ENCODE data around the gene OOSP3. TPM values are rescaled to one million over a fixed set of nuclear protein-coding genes. Genes with fewer than 3 reads are reported as not detected.

Gene OOSP3
- total RNA-seq, 1 experiment from 2014 or later: not detected

GRCh38 chr11:59839615-59840014 lies 39.0 kb upstream of the OOSP3 start:
- ChIA-PET POLR2A (ENCODE audit: unreplicated experiment) (no interaction called here), CTCF (no interaction called here)
- no peaks in the 10 kb centered on the region for H3K4me1 ChIP-seq (replicated peaks; ENCODE audit: insufficient read depth)
- TF ChIP-seq CTCF (conservative IDR thresholded peaks at IDR 0.05) (no peak), EZH2 (IDR thresholded peaks at IDR 0.05; ENCODE audit: low read depth) (no peak)
- H3K9me3 ChIP-seq (ENCODE audit: insufficient read depth, low read depth): no peaks in the 10 kb centered on the region
- H3K4me3 ChIP-seq: no peak overlapping the region
- no peaks in the 10 kb centered on the region for H3F3A ChIP-seq (ENCODE audit: insufficient read depth, low read depth)
- H3K27me3 ChIP-seq (ENCODE audit: insufficient read depth, low read depth): no peaks in the 10 kb centered on the region
- H3K36me3 ChIP-seq (ENCODE audit: low read depth): no peaks in the 10 kb centered on the region
- no peak overlapping the region for H3K27ac ChIP-seq
- no peaks in the 10 kb centered on the region for H4K20me1 ChIP-seq (ENCODE audit: insufficient read depth)
- H2AFZ ChIP-seq: no peak overlapping the region
- no peaks in the 10 kb centered on the region for H3K79me2 ChIP-seq (ENCODE audit: low read depth)
- intact Hi-C loops (cut with micrococcal nuclease; ENCODE audit: unreplicated experiment): no loop called here
- H3K4me2 ChIP-seq: no peak overlapping the region
- no TSS peak for BruUV-seq (replicated peaks)
- H3K9me2 ChIP-seq (ENCODE audit: insufficient read depth): no peaks in the 10 kb centered on the region
- no peak for DNase-seq

- ChIA-PET CTCF (interaction anchor here (0.7 kb wide), 1 partner anchor 37 kb away, joined by 3 read pairs; no protein-coding TSS in a partner anchor), POLR2A (ENCODE audit: unreplicated experiment) (no interaction called here)
- H3K9me3 ChIP-seq (ENCODE audit: insufficient read depth, low read depth): no peaks in the 10 kb centered on the region
- H2AFZ ChIP-seq: no peak overlapping the region
- intact Hi-C loops (cut with micrococcal nuclease; ENCODE audit: unreplicated experiment): no loop called here
- BruUV-seq (replicated peaks): no TSS peak
- H3K9me2 ChIP-seq (ENCODE audit: insufficient read depth): no peaks in the 10 kb centered on the region
- DNase-seq: no peak
- no peaks in the 10 kb centered on the region for H3K27me3 ChIP-seq (ENCODE audit: insufficient read depth, low read depth)
- H3K4me2 ChIP-seq: no peak overlapping the region
- H3K4me3 ChIP-seq: no peak overlapping the region
- no peaks in the 10 kb centered on the region for H4K20me1 ChIP-seq (ENCODE audit: insufficient read depth)
- no peaks in the 10 kb centered on the region for H3F3A ChIP-seq (ENCODE audit: insufficient read depth, low read depth)
- no peaks in the 10 kb centered on the region for H3K79me2 ChIP-seq (ENCODE audit: low read depth)
- no peak for TF ChIP-seq CTCF (conservative IDR thresholded peaks at IDR 0.05)
- no peak for TF ChIP-seq EZH2 (IDR thresholded peaks at IDR 0.05; ENCODE audit: low read depth)
- no peaks in the 10 kb centered on the region for H3K4me1 ChIP-seq (replicated peaks; ENCODE audit: insufficient read depth)
- no peaks in the 10 kb centered on the region for H3K36me3 ChIP-seq (ENCODE audit: low read depth)
- H3K27ac ChIP-seq: no peak overlapping the region
Measured at GRCh38 chr11:59841514-59841913, 37.1 kb upstream of the OOSP3 start.

- Histone ChIP-seq H3K79me2 (ENCODE audit: low read depth) (no peaks in the 10 kb centered on the region), H3K9me3 (ENCODE audit: insufficient read depth, low read depth) (no peaks in the 10 kb centered on the region), H3K36me3 (ENCODE audit: low read depth) (no peaks in the 10 kb centered on the region), H3K9me2 (ENCODE audit: insufficient read depth) (no peaks in the 10 kb centered on the region), H4K20me1 (ENCODE audit: insufficient read depth) (no peaks in the 10 kb centered on the region), H3K27me3 (ENCODE audit: insufficient read depth, low read depth) (no peaks in the 10 kb centered on the region), H3K4me3 (no peak overlapping the region), H3K4me1 (replicated peaks; ENCODE audit: insufficient read depth) (no peaks in the 10 kb centered on the region), H3K27ac (no peak overlapping the region), H3F3A (ENCODE audit: insufficient read depth, low read depth) (no peaks in the 10 kb centered on the region), H2AFZ (no peak overlapping the region), H3K4me2 (no peak overlapping the region)
- no peak for TF ChIP-seq EZH2 (IDR thresholded peaks at IDR 0.05; ENCODE audit: low read depth)
- intact Hi-C loops (cut with micrococcal nuclease; ENCODE audit: unreplicated experiment): no loop called here
- ChIA-PET POLR2A (ENCODE audit: unreplicated experiment) (no interaction called here), CTCF (interaction anchor here (0.7 kb wide), 1 partner anchor 38 kb away, joined by 3 read pairs; no protein-coding TSS in a partner anchor)
- DNase-seq: no peak
- BruUV-seq (replicated peaks): no TSS peak
Measured at GRCh38 chr11:59842316-59842715, 36.3 kb upstream of the OOSP3 start.

- no peaks in the 10 kb centered on the region for H3K27me3 ChIP-seq (ENCODE audit: insufficient read depth, low read depth)
- H2AFZ ChIP-seq: no peak within 1 kb of the TSS
- ChIA-PET POLR2A (ENCODE audit: unreplicated experiment) (no interaction called here), CTCF (no interaction called here)
- no peaks in the 10 kb centered on the region for H3K9me2 ChIP-seq (ENCODE audit: insufficient read depth)
- TF ChIP-seq EZH2 (IDR thresholded peaks at IDR 0.05; ENCODE audit: low read depth) (no peak), CTCF (conservative IDR thresholded peaks at IDR 0.05) (no peak)
- H3K36me3 ChIP-seq (ENCODE audit: low read depth): no peaks in the 10 kb centered on the region
- H3K79me2 ChIP-seq (ENCODE audit: low read depth): no peaks in the 10 kb centered on the region
- no peaks in the 10 kb centered on the region for H4K20me1 ChIP-seq (ENCODE audit: insufficient read depth)
- H3K4me3 ChIP-seq: no peak within 1 kb of the TSS
- BruUV-seq (replicated peaks): no TSS peak
- no peak for DNase-seq
- no peaks in the 10 kb centered on the region for H3F3A ChIP-seq (ENCODE audit: insufficient read depth, low read depth)
- H3K4me1 ChIP-seq (replicated peaks; ENCODE audit: insufficient read depth): no peaks in the 10 kb centered on the region
- H3K4me2 ChIP-seq: no peak within 1 kb of the TSS
- no peaks in the 10 kb centered on the region for H3K9me3 ChIP-seq (ENCODE audit: insufficient read depth, low read depth)
- no peak within 1 kb of the TSS for H3K27ac ChIP-seq
- intact Hi-C loops (cut with micrococcal nuclease; ENCODE audit: unreplicated experiment): no loop called here
Measured at GRCh38 chr11:59845399-59845798, 33.2 kb upstream of the OOSP3 start, which contains the start of gene CBLIF. CBLIF (minus strand) TSS chr11:59845499; CDS start chr11:59845453, 46 bp downstream.

Measured in PC-9 (cell line).